K562 (cell line): ENCODE measurements around the gene C1QTNF12. TPM values are rescaled to one million over a fixed set of nuclear protein-coding genes. Genes with fewer than 3 reads are reported as not detected.

Experiments used
- CBFB ChIP-seq: sonication (generic); formaldehyde crosslinking; IDR thresholded peaks from 2 replicates; pipeline ENCODE4 v1.4.0; 2020; ENCODE audit warnings: mild to moderate bottlenecking, missing genetic modification reagents
- CTBP1 ChIP-seq: fragments of 450-650 bp; IDR thresholded peaks from 2 replicates; pipeline ENCODE4 v1.6.1; 2016; ENCODE audit warnings: borderline replicate concordance
- ELK1 ChIP-seq: sonication (generic); formaldehyde crosslinking; IDR thresholded peaks from 2 replicates; pipeline ENCODE4 v1.8.1; 2022; ENCODE audit warnings: missing genetic modification reagents
- KDM1A ChIP-seq, 2 experiments: fragments of 450-650 bp; IDR thresholded peaks; 2 replicates each; pipeline ENCODE4 v1.6.1; 2016; ENCODE audit warnings: mild to moderate bottlenecking in 2 of 2
- MLLT1 ChIP-seq, 2 experiments: fragments of 450-650 bp; IDR thresholded peaks; 2 replicates each; pipeline ENCODE4 v1.6.1; 2016
- PHB2 ChIP-seq: fragments of 450-650 bp; IDR thresholded peaks from 2 replicates; pipeline ENCODE4 v1.6.1; 2017; ENCODE audit warnings: low read depth
- PHTF2 ChIP-seq: fragments of 250-450 bp; sonication (Bioruptor Pico); IDR thresholded peaks from 2 replicates; pipeline ENCODE4 v1.5.0; 2021; ENCODE audit warnings: mild to moderate bottlenecking
- POLR2G ChIP-seq: fragments of 200-400 bp; formaldehyde crosslinking; IDR thresholded peaks from 2 replicates; pipeline ENCODE4 v1.6.1; 2017; ENCODE audit warnings: low read depth, mild to moderate bottlenecking, antibody characterized with exemption, low read length, moderate library complexity
- PRMT5 ChIP-seq: sonication (generic); formaldehyde crosslinking; IDR thresholded peaks from 2 replicates; pipeline ENCODE4 v1.5.0; 2020; ENCODE audit warnings: missing genetic modification reagents
- RUNX1 ChIP-seq: sonication (generic); IDR thresholded peaks from 2 replicates; pipeline ENCODE4 v1.6.1; 2016; ENCODE audit warnings: antibody characterized with exemption, low read depth
- STAT5A ChIP-seq: IDR thresholded peaks from 2 replicates; pipeline ENCODE4 v1.6.1; 2012; ENCODE audit warnings: low read length, inconsistent platforms, borderline replicate concordance
- SUPT5H ChIP-seq: fragments of 450-650 bp; IDR thresholded peaks from 2 replicates; pipeline ENCODE4 v1.6.1; 2016
- ZNF696 ChIP-seq: fragments of 250-450 bp; sonication (Bioruptor Pico); conservative IDR thresholded peaks from 2 replicates; pipeline ENCODE4 v1.4.0; 2020; ENCODE audit warnings: mild to moderate bottlenecking, moderate library complexity
- polyA plus RNA-seq, 8 experiments: library from polyadenylated mRNA; depleted of rRNA in 4 of 8; stranded (reverse) in 5 of 8; unstranded in 3 of 8; fragments of >200 nt; fragmentation: Nextera tagmentation in 2 of 8; fragmentation: Illumina TruSeq in 1 of 8; extraction: Ambion mirVana in 2 of 8; extraction: Trizol in 1 of 8; gene quantifications; 2 replicates each; pipeline versions ENCODE4 v1.2.1 to v1.2.3, GENCODE V29; 2011 to 2014; ENCODE audit warnings: inconsistent platforms in 1 of 8, missing spikeins in 1 of 8
- total RNA-seq, 7 experiments: library from RNA; depleted of rRNA in 6 of 7; stranded (reverse); fragments of >200 nt in 6 of 7; fragmentation: Illumina TruSeq in 2 of 7; extraction: Trizol in 2 of 7; gene quantifications; 2 replicates each; pipeline versions ENCODE4 v1.2.1 to v1.2.3, GENCODE V29; 2011 to 2021; ENCODE audit warnings: low replicate concordance in 1 of 7

C1QTNF12 gene
- total and polyA plus RNA-seq, 9 of the 15 experiments (the other 6 are each of a cell fraction or from before 2014, with no cell fraction given) = 0.11 to 4.3 (median 0.93) TPM; not detected in 3

GRCh38 chr1:1222575-1223225 is 23.8 kb downstream of the C1QTNF12 start (continued):
- peak; percentile 61; the same call in 1 of the 2 replicates for TF ChIP-seq STAT5A
- peak; percentile 47; the same call in 1 of the 2 replicates for TF ChIP-seq POLR2G
- TF ChIP-seq MLLT1 (IDR thresholded peaks at IDR 0.05) = 0 out of 4 replicates have a peak, but pooled peaks of 1 of the 2 experiments have one; percentile 44
- TF ChIP-seq RUNX1 = no peak
- TF ChIP-seq PRMT5 (CRISPR knock-in tag) = no peak
- TF ChIP-seq CTBP1 = no peak
- TF ChIP-seq PHB2 = no peak
- no peak for TF ChIP-seq ELK1 (CRISPR knock-in tag)
- TF ChIP-seq CBFB (CRISPR knock-in tag) = no peak
- peak in 1 of 2 experiments; percentile 92; a peak in 2 of 4 replicates for TF ChIP-seq KDM1A (IDR thresholded peaks at IDR 0.05)
- TF ChIP-seq PHTF2 (CRISPR knock-in tag) = no peak
- TF ChIP-seq ZNF696 = no peak
- peak; percentile 49; the same call in 1 of the 2 replicates for TF ChIP-seq SUPT5H
- TF ChIP-seq, all 486 proteins: peak for 8
